Esophagus muscularis mucosa (tissue), 4 donors: ENCODE measurements around the gene SIPA1L3.

ENCODE experiments used
- CTCF ChIP-seq, 3 experiments: fragments of 200-600 bp in 2 of 3; fragments of 450-650 bp in 1 of 3; sonication (generic) in 2 of 3; IDR thresholded peaks; one replicate each; pipeline ENCODE4 v1.5.1; 2017 to 2019; ENCODE audit warnings: antibody characterized with exemption in 3 of 3, mild to moderate bottlenecking in 2 of 3, moderate library complexity in 1 of 3
- EP300 ChIP-seq: sonication (generic); formaldehyde crosslinking; IDR thresholded peaks from one replicate; pipeline ENCODE4 v1.6.1; 2017; ENCODE audit warnings: antibody characterized with exemption
- POLR2A ChIP-seq: fragments of 450-650 bp; IDR thresholded peaks from one replicate; pipeline ENCODE4 v1.6.1; 2017; ENCODE audit warnings: antibody characterized with exemption, moderate library complexity, mild to moderate bottlenecking, low read depth
- POLR2AphosphoS5 ChIP-seq, 2 donors: sonication (generic); formaldehyde crosslinking; IDR thresholded peaks; one replicate each; pipeline ENCODE4 v1.6.1; 2017; ENCODE audit warnings: antibody characterized with exemption in 2 of 2

GRCh38 chr19:37948362-37948761, 41.4 kb downstream of the SIPA1L3 start:
- TF ChIP-seq CTCF (IDR thresholded peaks at IDR 0.05) (no peak), POLR2AphosphoS5 (IDR thresholded peaks at IDR 0.05) (no peak), POLR2A (no peak), EP300 (no peak)
